A673 (cell line): ENCODE results near the gene CCN6. TPM values are rescaled to one million over a fixed set of nuclear protein-coding genes. Genes with fewer than 3 reads are reported as not detected.
"Not testable (repeated sequence)": the region's sequence is repeated elsewhere in the genome, so short reads cannot be mapped to it uniquely, and the experiment has no call there.

Experiments used
- BruUV-seq: library from RNA; stranded (reverse); fragments of 400-500 nt; replicated peaks from 2 replicates; lab custom pipeline; 2021; lab: Mats Ljungman, UMichigan
- CTCF ChIA-PET: fragments of 300-600 bp; sonication (Branson Sonifier 250); formaldehyde crosslinking; loops from one replicate; lab custom pipeline; 2022; ENCODE audit warnings: antibody characterized with exemption; lab: Charles Lee
- POLR2A ChIA-PET: fragments of 300-600 bp; sonication (Branson Sonifier 250); formaldehyde crosslinking; loops from one replicate; lab custom pipeline; 2022; ENCODE audit warnings: antibody characterized with exemption; ENCODE audit not compliant: low non-redundant PET; lab: Charles Lee
- DNase-seq: peaks from one replicate; pipeline ENCODE4 v3.0.0-alpha.2; 2015; ENCODE audit warnings: low spot score
- H3K27ac ChIP-seq: fragments of 200-600 bp; sonication (generic); 2 replicates; pipeline ENCODE4 v1.5.1; 2016; ENCODE audit warnings: mixed run types, low read depth, mild to moderate bottlenecking, mixed read lengths, antibody characterized with exemption, low read length; ENCODE audit not compliant: poor library complexity, severe bottlenecking
- H3K27me3 ChIP-seq: fragments of 200-600 bp; sonication (generic); replicated peaks from 2 replicates; pipeline ENCODE4 v1.6.1; 2017; ENCODE audit warnings: mixed run types, low read depth, mild to moderate bottlenecking, mixed read lengths, antibody characterized with exemption, low read length; ENCODE audit not compliant: insufficient read depth, poor library complexity
- H3K36me3 ChIP-seq: fragments of 200-600 bp; sonication (generic); 2 replicates; pipeline ENCODE4 v1.6.1; 2016; ENCODE audit warnings: mixed run types, mild to moderate bottlenecking, mixed read lengths, antibody characterized with exemption, low read length; ENCODE audit not compliant: insufficient read depth, poor library complexity, severe bottlenecking
- H3K4me1 ChIP-seq: fragments of 200-600 bp; sonication (generic); 2 replicates; pipeline ENCODE4 v1.6.1; 2017; ENCODE audit warnings: mixed run types, mild to moderate bottlenecking, mixed read lengths, antibody characterized with exemption, low read length; ENCODE audit not compliant: insufficient read depth, poor library complexity, severe bottlenecking
- H3K4me3 ChIP-seq: fragments of 200-600 bp; sonication (generic); 2 replicates; pipeline ENCODE4 v1.5.1; 2016; ENCODE audit warnings: low read depth, mixed run types, mild to moderate bottlenecking, mixed read lengths, low read length; ENCODE audit not compliant: poor library complexity, severe bottlenecking
- H3K9me3 ChIP-seq: fragments of 200-600 bp; sonication (generic); 2 replicates; pipeline ENCODE4 v1.6.1; 2016; ENCODE audit warnings: mixed run types, low read depth, mild to moderate bottlenecking, mixed read lengths, antibody characterized with exemption, low read length; ENCODE audit not compliant: poor library complexity, severe bottlenecking
- CTCF ChIP-seq: fragments of 300-800, 200-600 bp; sonication (generic); conservative IDR thresholded peaks from 2 replicates; pipeline ENCODE4 v1.5.1; 2017; ENCODE audit warnings: low read depth, mild to moderate bottlenecking, antibody characterized with exemption, low read length, moderate library complexity, mixed read lengths
- EZH2 ChIP-seq: fragments of 200-600 bp; sonication (generic); IDR thresholded peaks from 2 replicates; pipeline ENCODE4 v1.6.1; 2017; ENCODE audit warnings: borderline replicate concordance, low read depth, mild to moderate bottlenecking, mixed read lengths, antibody characterized with exemption, low read length; ENCODE audit not compliant: poor library complexity, severe bottlenecking
- intact Hi-C: fragments of 100-400 bp; cut with micrococcal nuclease; formaldehyde crosslinking; loops from one replicate; pipeline ENCODE4 v1.10.0; 2022; ENCODE audit not compliant: unreplicated experiment
- total RNA-seq: library from RNA; stranded (reverse); gene quantifications from 2 replicates; pipeline ENCODE4 v1.2.3, GENCODE V29; 2021

CCN6 gene
- total RNA-seq, 1 experiment from 2014 or later = not detected

GRCh38 chr6:112087916-112088315 is 34.0 kb downstream of the CCN6 start:
- ChIA-PET POLR2A (no interaction called here), CTCF (no interaction called here)
- H3K4me3 ChIP-seq = peak overlapping the region; percentile 67
- no peaks in the 10 kb centered on the region for H3K9me3 ChIP-seq
- no peaks in the 10 kb centered on the region for H3K36me3 ChIP-seq
- intact Hi-C loops = loop anchor here (2.0 kb wide), 1 partner anchor 77 kb away; no protein-coding TSS in a partner anchor
- no peak overlapping the region for H3K27ac ChIP-seq
- peak; percentile 1 for DNase-seq
- H3K27me3 ChIP-seq = peaks cover 9% of the 10 kb centered on the region
- no TSS peak for BruUV-seq
- peaks cover 8% of the 10 kb centered on the region for H3K4me1 ChIP-seq
- TF ChIP-seq CTCF (no peak), EZH2 (no peak)

GRCh38 chr6:112096901-112097300 is 43.0 kb downstream of the CCN6 start:
- H3K27me3 ChIP-seq = no peaks in the 10 kb centered on the region
- H3K27ac ChIP-seq = no peak overlapping the region
- H3K9me3 ChIP-seq = no peaks in the 10 kb centered on the region
- ChIA-PET POLR2A (interaction anchor here (0.6 kb wide), 1 partner anchor 28 kb away, joined by 6 read pairs; no protein-coding TSS in a partner anchor), CTCF (no interaction called here)
- intact Hi-C loops = no loop called here
- H3K36me3 ChIP-seq = no peaks in the 10 kb centered on the region
- TF ChIP-seq EZH2 (no peak), CTCF (no peak)
- no peaks in the 10 kb centered on the region for H3K4me1 ChIP-seq
- BruUV-seq = no TSS peak
- no peak for DNase-seq
- no peak overlapping the region for H3K4me3 ChIP-seq

- POLR2A ChIA-PET = no interaction called here
These were observed 46.7 kb downstream of the CCN6 start for GRCh38 chr6:112100561-112100960.

GRCh38 chr6:112106026-112106425 is 52.1 kb downstream of the CCN6 start:
- H3K27ac ChIP-seq, H3K27me3 ChIP-seq, H3K4me3 ChIP-seq, H3K9me3 ChIP-seq, DNase-seq, H3K36me3 ChIP-seq, H3K4me1 ChIP-seq, BruUV-seq, CTCF ChIA-PET, POLR2A ChIA-PET, intact Hi-C loops: not testable (repeated sequence)

More at GRCh38 chr6:112100561-112100960, 46.7 kb downstream of the CCN6 start:
- H3K4me1 ChIP-seq = no peaks in the 10 kb centered on the region
- intact Hi-C loops = no loop called here
- no peak overlapping the region for H3K4me3 ChIP-seq
- TF ChIP-seq CTCF = no peak
- TF ChIP-seq EZH2 = no peak
- no peaks in the 10 kb centered on the region for H3K36me3 ChIP-seq
- BruUV-seq = no TSS peak
- CTCF ChIA-PET = no interaction called here
- H3K9me3 ChIP-seq = no peaks in the 10 kb centered on the region
- DNase-seq = no peak
- no peak overlapping the region for H3K27ac ChIP-seq
- peaks cover 6% of the 10 kb centered on the region for H3K27me3 ChIP-seq
